ENCODE results near the gene TRPV2.

TRPV2 gene

GRCh38 chr17:16417896-16418684 is 2.7 kb downstream of the TRPV2 start:
- no peak overlapping the region for H3K4me3 ChIP-seq (ENCODE audit: low read length)
- H3K79me2 ChIP-seq (ENCODE audit: control insufficient read depth, insufficient read depth, low read length): no peaks in the 10 kb centered on the region
- no CpG with 5 or more reads among the region's 7 CpGs for WGBS (ENCODE audit: extremely low coverage, insufficient coverage, low lambda C conversion rate)
- H3K27me3 ChIP-seq (ENCODE audit: insufficient read depth, low read length, poor library complexity): no peaks in the 10 kb centered on the region
- H3K18ac ChIP-seq (ENCODE audit: low read length): no peak overlapping the region
- H3K36me3 ChIP-seq (ENCODE audit: control insufficient read depth, insufficient read depth, low read length): no peaks in the 10 kb centered on the region
- no peak overlapping the region for H2BK5ac ChIP-seq (ENCODE audit: low read length)
- H2BK15ac ChIP-seq (replicated peaks; ENCODE audit: low read depth): no peak overlapping the region
- no peak overlapping the region for H4K8ac ChIP-seq (ENCODE audit: low read depth, low read length)
- H3K9ac ChIP-seq (ENCODE audit: low read length): no peak overlapping the region
- peak overlapping the region; percentile 27 for H3K56ac ChIP-seq (ENCODE audit: low read length)
- H3K23ac ChIP-seq (ENCODE audit: low read length): no peak overlapping the region
- no peak overlapping the region for H4K5ac ChIP-seq (ENCODE audit: low read length)
- no peaks in the 10 kb centered on the region for H3K79me1 ChIP-seq (ENCODE audit: low read length)
- no peak overlapping the region for H2AK5ac ChIP-seq (ENCODE audit: low read length)
- DNase-seq: no peak
- no peak overlapping the region for H3K4me2 ChIP-seq (ENCODE audit: low read length)
- no peak overlapping the region for H3K27ac ChIP-seq (ENCODE audit: low read depth, low read length)
- no peak overlapping the region for H2BK120ac ChIP-seq (ENCODE audit: low read depth, low read length)
- no peaks in the 10 kb centered on the region for H3K4me1 ChIP-seq (ENCODE audit: control insufficient read depth, low read depth, low read length)
- H3K4ac ChIP-seq (ENCODE audit: low read depth, low read length): no peak overlapping the region

GRCh38 chr17:16418685-16419068 is 3.3 kb downstream of the TRPV2 start:
- Histone ChIP-seq H3K79me1 (ENCODE audit: low read length) (no peaks in the 10 kb centered on the region), H3K23ac (ENCODE audit: low read length) (no peak overlapping the region), H3K4me3 (ENCODE audit: low read length) (no peak overlapping the region), H4K5ac (ENCODE audit: low read length) (no peak overlapping the region), H3K18ac (ENCODE audit: low read length) (no peak overlapping the region), H3K27me3 (ENCODE audit: insufficient read depth, low read length, poor library complexity) (no peaks in the 10 kb centered on the region), H3K4me2 (ENCODE audit: low read length) (no peak overlapping the region), H2BK120ac (ENCODE audit: low read depth, low read length) (no peak overlapping the region), H3K79me2 (ENCODE audit: control insufficient read depth, insufficient read depth, low read length) (no peaks in the 10 kb centered on the region), H3K4me1 (ENCODE audit: control insufficient read depth, low read depth, low read length) (no peaks in the 10 kb centered on the region), H4K8ac (ENCODE audit: low read depth, low read length) (no peak overlapping the region), H3K56ac (ENCODE audit: low read length) (no peak overlapping the region), H2AK5ac (ENCODE audit: low read length) (no peak overlapping the region), H2BK15ac (replicated peaks; ENCODE audit: low read depth) (no peak overlapping the region), H3K9ac (ENCODE audit: low read length) (no peak overlapping the region), H3K4ac (ENCODE audit: low read depth, low read length) (no peak overlapping the region), H3K27ac (ENCODE audit: low read depth, low read length) (no peak overlapping the region), H3K36me3 (ENCODE audit: control insufficient read depth, insufficient read depth, low read length) (no peaks in the 10 kb centered on the region), H2BK5ac (ENCODE audit: low read length) (no peak overlapping the region)
- no CpG with 5 or more reads among the region's 2 CpGs for WGBS (ENCODE audit: extremely low coverage, insufficient coverage, low lambda C conversion rate)
- DNase-seq: no peak

- Histone ChIP-seq H2BK15ac (replicated peaks; ENCODE audit: low read depth) (no peak overlapping the region), H3K79me1 (ENCODE audit: low read length) (no peaks in the 10 kb centered on the region), H3K56ac (ENCODE audit: low read length) (peak overlapping the region; percentile 67), H3K4me2 (ENCODE audit: low read length) (no peak overlapping the region), H3K4me3 (ENCODE audit: low read length) (no peak overlapping the region), H4K8ac (ENCODE audit: low read depth, low read length) (no peak overlapping the region), H3K27me3 (ENCODE audit: insufficient read depth, low read length, poor library complexity) (no peaks in the 10 kb centered on the region), H2BK120ac (ENCODE audit: low read depth, low read length) (no peak overlapping the region), H3K27ac (ENCODE audit: low read depth, low read length) (no peak overlapping the region), H2BK5ac (ENCODE audit: low read length) (no peak overlapping the region), H3K4ac (ENCODE audit: low read depth, low read length) (no peak overlapping the region), H2AK5ac (ENCODE audit: low read length) (no peak overlapping the region), H3K23ac (ENCODE audit: low read length) (no peak overlapping the region), H3K9ac (ENCODE audit: low read length) (peak overlapping the region; percentile 17), H3K36me3 (ENCODE audit: control insufficient read depth, insufficient read depth, low read length) (no peaks in the 10 kb centered on the region), H3K4me1 (ENCODE audit: control insufficient read depth, low read depth, low read length) (no peaks in the 10 kb centered on the region), H3K18ac (ENCODE audit: low read length) (no peak overlapping the region), H4K5ac (ENCODE audit: low read length) (no peak overlapping the region), H3K79me2 (ENCODE audit: control insufficient read depth, insufficient read depth, low read length) (no peaks in the 10 kb centered on the region)
- peak; percentile 82 for DNase-seq
- no CpG with 5 or more reads among the region's 8 CpGs for WGBS (ENCODE audit: extremely low coverage, insufficient coverage, low lambda C conversion rate)
These were observed 3.9 kb downstream of the TRPV2 start for GRCh38 chr17:16419074-16419928.

- Histone ChIP-seq H2BK5ac (ENCODE audit: low read length) (no peak overlapping the region), H3K56ac (ENCODE audit: low read length) (peak overlapping the region; percentile 7), H3K4me3 (ENCODE audit: low read length) (no peak overlapping the region), H3K27me3 (ENCODE audit: insufficient read depth, low read length, poor library complexity) (no peaks in the 10 kb centered on the region), H3K79me2 (ENCODE audit: control insufficient read depth, insufficient read depth, low read length) (no peaks in the 10 kb centered on the region), H3K36me3 (ENCODE audit: control insufficient read depth, insufficient read depth, low read length) (no peaks in the 10 kb centered on the region), H4K5ac (ENCODE audit: low read length) (no peak overlapping the region), H3K9ac (ENCODE audit: low read length) (no peak overlapping the region), H3K27ac (ENCODE audit: low read depth, low read length) (no peak overlapping the region), H3K4ac (ENCODE audit: low read depth, low read length) (no peak overlapping the region), H3K4me2 (ENCODE audit: low read length) (no peak overlapping the region), H2BK15ac (replicated peaks; ENCODE audit: low read depth) (no peak overlapping the region), H2BK120ac (ENCODE audit: low read depth, low read length) (no peak overlapping the region), H3K18ac (ENCODE audit: low read length) (no peak overlapping the region), H3K79me1 (ENCODE audit: low read length) (no peaks in the 10 kb centered on the region), H2AK5ac (ENCODE audit: low read length) (no peak overlapping the region), H4K8ac (ENCODE audit: low read depth, low read length) (no peak overlapping the region), H3K23ac (ENCODE audit: low read length) (no peak overlapping the region), H3K4me1 (ENCODE audit: control insufficient read depth, low read depth, low read length) (no peaks in the 10 kb centered on the region)
- no CpG with 5 or more reads among the region's 10 CpGs for WGBS (ENCODE audit: extremely low coverage, insufficient coverage, low lambda C conversion rate)
- DNase-seq: no peak
These were observed 4.5 kb downstream of the TRPV2 start for GRCh38 chr17:16419929-16420271.

- no peak overlapping the region for H4K8ac ChIP-seq (ENCODE audit: low read depth, low read length)
- no peak overlapping the region for H3K18ac ChIP-seq (ENCODE audit: low read length)
- H3K27ac ChIP-seq (ENCODE audit: low read depth, low read length): no peak overlapping the region
- no peak for DNase-seq
- no peaks in the 10 kb centered on the region for H3K4me1 ChIP-seq (ENCODE audit: control insufficient read depth, low read depth, low read length)
- no peaks in the 10 kb centered on the region for H3K27me3 ChIP-seq (ENCODE audit: insufficient read depth, low read length, poor library complexity)
- H3K56ac ChIP-seq (ENCODE audit: low read length): peak overlapping the region; percentile 15
- H3K79me1 ChIP-seq (ENCODE audit: low read length): no peaks in the 10 kb centered on the region
- H3K4ac ChIP-seq (ENCODE audit: low read depth, low read length): no peak overlapping the region
- no peaks in the 10 kb centered on the region for H3K36me3 ChIP-seq (ENCODE audit: control insufficient read depth, insufficient read depth, low read length)
- H3K79me2 ChIP-seq (ENCODE audit: control insufficient read depth, insufficient read depth, low read length): no peaks in the 10 kb centered on the region
- no peak overlapping the region for H4K5ac ChIP-seq (ENCODE audit: low read length)
- no peak overlapping the region for H3K4me2 ChIP-seq (ENCODE audit: low read length)
- H3K23ac ChIP-seq (ENCODE audit: low read length): no peak overlapping the region
- H2AK5ac ChIP-seq (ENCODE audit: low read length): no peak overlapping the region
- no peak overlapping the region for H3K9ac ChIP-seq (ENCODE audit: low read length)
- no peak overlapping the region for H2BK15ac ChIP-seq (replicated peaks; ENCODE audit: low read depth)
- no peak overlapping the region for H2BK5ac ChIP-seq (ENCODE audit: low read length)
- H2BK120ac ChIP-seq (ENCODE audit: low read depth, low read length): no peak overlapping the region
- H3K4me3 ChIP-seq (ENCODE audit: low read length): no peak overlapping the region
- no CpG with 5 or more reads among the region's 7 CpGs for WGBS (ENCODE audit: extremely low coverage, insufficient coverage, low lambda C conversion rate)
These were observed 7.0 kb downstream of the TRPV2 start for GRCh38 chr17:16422416-16422815.
